ENCODE data around the gene TRAPPC2.

TRAPPC2 gene

GRCh38 chrX:13702111-13702789 lies 32.2 kb downstream of the TRAPPC2 start:
- peaks cover 79% of the 10 kb centered on the region for H3K79me2 ChIP-seq (ENCODE audit: low read length)
- H4K20me1 ChIP-seq (ENCODE audit: insufficient read depth, low read length): no peaks in the 10 kb centered on the region
- H3K4me2 ChIP-seq (ENCODE audit: low read depth, low read length): no peak overlapping the region
- no peaks in the 10 kb centered on the region for H3K27me3 ChIP-seq (replicated peaks; ENCODE audit: insufficient read depth, low read length)
- H3K4me3 ChIP-seq (ENCODE audit: low read length): no peak overlapping the region
- H2AFZ ChIP-seq (ENCODE audit: low read length): no peak overlapping the region
- H3K27ac ChIP-seq (ENCODE audit: low read length): no peak overlapping the region
- TF ChIP-seq EZH2 (optimal IDR thresholded peaks at IDR 0.05; ENCODE audit: low read depth, low read length): no peak
- no peak for TF ChIP-seq CTCF (IDR thresholded peaks at IDR 0.05; ENCODE audit: low read length)
- TF ChIP-seq EZH2phosphoT487 (IDR thresholded peaks at IDR 0.05; ENCODE audit: low read length): no peak
- DNase-seq: no peak
- H3F3A ChIP-seq (ENCODE audit: insufficient read depth, low read length): no peaks in the 10 kb centered on the region
- H3K4me1 ChIP-seq (ENCODE audit: low read length): no peaks in the 10 kb centered on the region
- H3K9me2 ChIP-seq (replicated peaks; ENCODE audit: insufficient read depth, low read length): no peaks in the 10 kb centered on the region
- H3K36me3 ChIP-seq (replicated peaks; ENCODE audit: insufficient read depth, low read length): no peaks in the 10 kb centered on the region; the same call in 1 of the 2 replicates
- no peak overlapping the region for H3K9ac ChIP-seq (ENCODE audit: low read length)
- no peaks in the 10 kb centered on the region for H3K9me3 ChIP-seq (replicated peaks; ENCODE audit: insufficient read depth, low read length)

- H3K79me2 ChIP-seq (ENCODE audit: low read length): peaks cover 88% of the 10 kb centered on the region
- H3K36me3 ChIP-seq (replicated peaks; ENCODE audit: insufficient read depth, low read length): no peaks in the 10 kb centered on the region; the same call in 1 of the 2 replicates
- H3K4me1 ChIP-seq (ENCODE audit: low read length): no peaks in the 10 kb centered on the region
- H3F3A ChIP-seq (ENCODE audit: insufficient read depth, low read length): no peaks in the 10 kb centered on the region
- H3K9me3 ChIP-seq (replicated peaks; ENCODE audit: insufficient read depth, low read length): no peaks in the 10 kb centered on the region
- no peak overlapping the region for H3K4me2 ChIP-seq (ENCODE audit: low read depth, low read length)
- H3K4me3 ChIP-seq (ENCODE audit: low read length): no peak overlapping the region
- TF ChIP-seq EZH2 (optimal IDR thresholded peaks at IDR 0.05; ENCODE audit: low read depth, low read length): no peak
- TF ChIP-seq CTCF (IDR thresholded peaks at IDR 0.05; ENCODE audit: low read length): no peak
- no peak for TF ChIP-seq EZH2phosphoT487 (IDR thresholded peaks at IDR 0.05; ENCODE audit: low read length)
- no peaks in the 10 kb centered on the region for H3K9me2 ChIP-seq (replicated peaks; ENCODE audit: insufficient read depth, low read length)
- H2AFZ ChIP-seq (ENCODE audit: low read length): no peak overlapping the region
- no peak for DNase-seq
- no peaks in the 10 kb centered on the region for H4K20me1 ChIP-seq (ENCODE audit: insufficient read depth, low read length)
- H3K9ac ChIP-seq (ENCODE audit: low read length): no peak overlapping the region
- H3K27ac ChIP-seq (ENCODE audit: low read length): no peak overlapping the region
- no peaks in the 10 kb centered on the region for H3K27me3 ChIP-seq (replicated peaks; ENCODE audit: insufficient read depth, low read length)
Observed at GRCh38 chrX:13700380-13700779, 34.0 kb downstream of the TRAPPC2 start.

DNA sequence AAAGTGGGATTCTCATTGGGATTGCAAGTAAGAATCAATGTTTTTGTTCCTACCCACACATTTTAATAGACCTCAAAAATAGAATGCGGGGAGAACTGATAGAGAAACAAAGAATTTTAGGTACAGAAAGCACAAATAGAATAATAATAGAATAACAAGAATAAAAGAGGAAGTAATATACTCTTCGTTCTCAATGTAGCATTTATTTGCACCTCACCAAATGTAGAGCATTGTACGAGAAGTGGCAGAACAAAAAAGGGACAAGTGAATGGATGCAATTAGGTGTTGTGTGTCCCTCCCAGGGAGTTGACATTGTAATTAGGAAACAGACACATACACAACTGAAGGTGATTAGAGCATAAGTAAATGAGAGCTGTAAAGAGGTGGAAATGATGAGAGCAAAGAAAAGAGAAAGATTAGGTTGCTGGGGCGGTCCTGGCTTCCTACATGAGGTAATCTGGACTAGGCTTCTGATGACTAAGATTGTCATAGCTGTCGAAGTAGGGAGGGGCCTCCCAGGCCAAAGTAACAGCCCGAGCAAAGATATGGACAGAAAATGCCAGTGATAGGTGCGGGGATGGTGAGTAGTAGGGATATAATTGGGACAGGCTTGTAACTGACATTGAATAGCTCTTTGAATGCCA lies 35.1 kb downstream of the TRAPPC2 start:
- no peaks in the 10 kb centered on the region for H4K20me1 ChIP-seq (ENCODE audit: insufficient read depth, low read length)
- no peak for TF ChIP-seq EZH2 (optimal IDR thresholded peaks at IDR 0.05; ENCODE audit: low read depth, low read length)
- no peak for TF ChIP-seq CTCF (IDR thresholded peaks at IDR 0.05; ENCODE audit: low read length)
- no peak for TF ChIP-seq EZH2phosphoT487 (IDR thresholded peaks at IDR 0.05; ENCODE audit: low read length)
- peaks cover 95% of the 10 kb centered on the region for H3K79me2 ChIP-seq (ENCODE audit: low read length)
- no peaks in the 10 kb centered on the region for H3K9me3 ChIP-seq (replicated peaks; ENCODE audit: insufficient read depth, low read length)
- no peak overlapping the region for H3K27ac ChIP-seq (ENCODE audit: low read length)
- H3K27me3 ChIP-seq (replicated peaks; ENCODE audit: insufficient read depth, low read length): no peaks in the 10 kb centered on the region
- H3K36me3 ChIP-seq (replicated peaks; ENCODE audit: insufficient read depth, low read length): no peaks in the 10 kb centered on the region; the same call in 1 of the 2 replicates
- H3K4me3 ChIP-seq (ENCODE audit: low read length): no peak overlapping the region
- H3K9me2 ChIP-seq (replicated peaks; ENCODE audit: insufficient read depth, low read length): no peaks in the 10 kb centered on the region
- no peak for DNase-seq
- no peak overlapping the region for H3K9ac ChIP-seq (ENCODE audit: low read length)
- no peaks in the 10 kb centered on the region for H3K4me1 ChIP-seq (ENCODE audit: low read length)
- no peak overlapping the region for H2AFZ ChIP-seq (ENCODE audit: low read length)
- H3K4me2 ChIP-seq (ENCODE audit: low read depth, low read length): no peak overlapping the region
- H3F3A ChIP-seq (ENCODE audit: insufficient read depth, low read length): no peaks in the 10 kb centered on the region
